ENCODE results near the gene DYNC2I2. TPM values are rescaled to one million over a fixed set of nuclear protein-coding genes. Genes with fewer than 3 reads are reported as not detected.

DYNC2I2 gene
- 84.7 TPM for polyA plus RNA-seq (2012; ENCODE audit: insufficient read depth, insufficient read length, low read depth)

DNA sequence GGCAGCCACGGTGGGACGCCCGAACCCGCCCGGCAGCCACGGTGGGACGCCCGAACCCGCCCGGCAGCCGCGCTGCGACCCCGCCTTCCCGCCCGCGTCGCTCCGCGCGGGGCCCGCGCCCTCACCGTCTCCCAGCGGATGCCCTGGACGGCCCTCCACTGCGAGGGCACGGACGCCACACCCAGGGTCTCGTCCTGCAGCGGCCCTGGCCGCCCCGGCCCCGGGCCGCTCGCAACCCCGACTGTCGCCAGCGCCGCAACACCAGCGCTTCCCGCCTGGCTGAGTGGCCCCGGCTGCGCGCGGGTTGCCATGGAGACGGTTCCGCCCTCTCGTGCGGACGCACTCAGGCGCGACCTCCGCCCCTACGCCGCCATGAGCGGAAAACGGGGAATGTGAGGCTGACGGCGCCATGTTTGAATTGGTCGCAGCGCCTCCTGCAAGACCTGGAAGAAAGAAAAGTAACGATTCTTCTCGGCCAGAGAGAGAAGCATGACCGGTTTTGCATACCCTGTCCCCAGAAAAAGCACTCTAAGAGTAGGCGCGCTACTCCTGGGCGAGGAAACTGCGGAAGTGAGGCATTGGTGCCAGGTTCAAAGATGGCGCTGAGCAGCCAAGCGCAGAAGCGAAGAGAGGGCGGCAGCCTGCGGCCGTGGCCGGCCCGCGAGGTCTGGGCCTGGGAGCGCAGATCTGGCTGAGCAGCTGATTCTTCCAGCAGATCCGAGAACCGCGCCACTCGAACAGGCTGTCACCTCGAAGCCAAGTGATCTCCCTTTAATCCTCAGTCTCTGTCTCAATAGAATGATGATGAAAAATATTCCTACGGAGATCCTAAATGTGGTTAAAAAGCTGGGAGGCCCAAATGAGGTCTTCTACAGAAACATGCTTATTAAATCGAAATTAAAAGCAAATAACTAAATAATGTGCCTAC is at the start of gene DYNC2I2:
Gene DYNC2I2, minus strand, starts transcription at position 432 of the 928 bp plus-strand sequence. Its CDS starts 121 bp downstream, at position 311.
- Histone ChIP-seq H3K9me3 (no peaks in the 10 kb centered on the region), H3K4me1 (no peaks in the 10 kb centered on the region), H3K36me3 (no peaks in the 10 kb centered on the region; the same call in 1 of the 2 replicates), H3K27me3 (no peaks in the 10 kb centered on the region), H3K4me3 (ENCODE audit: low read depth, low read length) (peak within 1 kb of the TSS; percentile 69)
- TF ChIP-seq, protein P1, sequence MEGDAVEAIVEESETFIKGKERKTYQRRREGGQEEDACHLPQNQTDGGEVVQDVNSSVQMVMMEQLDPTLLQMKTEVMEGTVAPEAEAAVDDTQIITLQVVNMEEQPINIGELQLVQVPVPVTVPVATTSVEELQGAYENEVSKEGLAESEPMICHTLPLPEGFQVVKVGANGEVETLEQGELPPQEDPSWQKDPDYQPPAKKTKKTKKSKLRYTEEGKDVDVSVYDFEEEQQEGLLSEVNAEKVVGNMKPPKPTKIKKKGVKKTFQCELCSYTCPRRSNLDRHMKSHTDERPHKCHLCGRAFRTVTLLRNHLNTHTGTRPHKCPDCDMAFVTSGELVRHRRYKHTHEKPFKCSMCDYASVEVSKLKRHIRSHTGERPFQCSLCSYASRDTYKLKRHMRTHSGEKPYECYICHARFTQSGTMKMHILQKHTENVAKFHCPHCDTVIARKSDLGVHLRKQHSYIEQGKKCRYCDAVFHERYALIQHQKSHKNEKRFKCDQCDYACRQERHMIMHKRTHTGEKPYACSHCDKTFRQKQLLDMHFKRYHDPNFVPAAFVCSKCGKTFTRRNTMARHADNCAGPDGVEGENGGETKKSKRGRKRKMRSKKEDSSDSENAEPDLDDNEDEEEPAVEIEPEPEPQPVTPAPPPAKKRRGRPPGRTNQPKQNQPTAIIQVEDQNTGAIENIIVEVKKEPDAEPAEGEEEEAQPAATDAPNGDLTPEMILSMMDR (IDR thresholded peaks at IDR 0.05; ENCODE audit: low read depth, low read length): no peak
- DNase-seq: peak; percentile 95

DNA sequence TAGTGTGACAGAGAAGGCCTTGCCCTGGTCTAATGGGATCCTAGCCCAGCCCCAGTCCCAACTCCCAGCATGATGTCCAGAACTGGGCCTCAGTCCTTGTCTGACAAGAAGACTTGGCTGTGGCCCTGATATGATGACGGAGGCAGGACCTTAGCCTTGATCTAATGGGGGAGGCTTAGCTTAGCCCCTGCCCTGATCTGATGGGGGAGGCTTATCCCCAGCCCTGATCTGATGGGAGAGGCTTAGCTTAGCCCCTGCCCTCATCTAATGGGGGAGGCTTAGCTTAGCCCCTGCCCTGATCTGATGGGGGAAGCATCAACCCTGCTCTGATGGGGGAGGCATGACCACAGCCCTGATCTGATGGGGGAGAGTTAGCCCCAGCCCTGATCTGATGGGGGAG is 49.4 kb upstream of the DYNC2I2 start:
- Histone ChIP-seq H3K9me3 (no peaks in the 10 kb centered on the region), H3K36me3 (peaks cover 16% of the 10 kb centered on the region), H3K4me3 (ENCODE audit: low read depth, low read length) (no peak overlapping the region), H3K27me3 (no peaks in the 10 kb centered on the region), H3K4me1 (no peaks in the 10 kb centered on the region)
- TF ChIP-seq, protein P1 (IDR thresholded peaks at IDR 0.05; ENCODE audit: low read depth, low read length): no peak
- DNase-seq: no peak

DNA sequence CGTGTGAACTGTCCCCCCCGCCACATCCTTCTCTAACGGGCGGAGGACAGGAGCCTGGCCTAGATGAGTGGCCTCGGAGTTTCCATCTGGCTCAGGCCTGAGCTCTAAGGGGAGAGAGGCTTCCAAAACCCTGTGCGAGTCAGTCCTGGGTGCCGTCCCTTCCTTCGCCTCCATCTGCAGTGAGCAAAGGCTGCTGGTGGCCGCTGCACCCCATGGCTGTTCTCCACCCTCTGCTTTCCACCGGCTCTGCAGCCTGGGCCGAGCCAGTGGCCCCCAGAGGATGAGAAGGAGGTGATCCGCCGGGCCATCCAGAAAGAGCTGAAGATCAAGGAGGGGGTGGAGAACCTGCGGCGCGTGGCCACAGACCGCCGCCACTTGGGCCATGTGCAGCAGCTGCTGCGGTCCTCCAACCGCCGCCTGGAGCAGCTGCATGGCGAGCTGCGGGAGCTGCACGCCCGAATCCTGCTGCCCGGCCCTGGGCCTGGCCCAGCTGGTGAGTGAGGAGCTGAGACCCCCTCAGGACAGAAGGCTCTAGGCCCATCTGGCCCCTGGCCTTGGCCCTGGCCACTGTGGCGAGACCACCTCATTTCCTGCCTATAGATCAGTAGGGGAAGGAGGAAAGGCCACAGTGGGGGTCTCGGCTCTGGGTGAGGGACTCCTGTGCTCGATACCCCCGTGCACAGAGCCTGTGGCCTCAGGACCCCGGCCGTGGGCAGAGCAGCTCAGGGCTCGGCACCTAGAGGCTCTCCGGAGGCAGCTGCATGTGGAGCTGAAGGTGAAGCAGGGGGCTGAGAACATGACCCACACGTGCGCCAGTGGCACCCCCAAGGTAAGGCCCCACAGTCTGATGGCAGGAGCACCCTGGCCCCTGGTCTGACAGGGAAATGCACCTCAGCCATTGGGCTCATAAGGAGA is 48.7 kb upstream of the DYNC2I2 start:
- Histone ChIP-seq H3K27me3 (no peaks in the 10 kb centered on the region), H3K4me3 (ENCODE audit: low read depth, low read length) (no peak overlapping the region)
- TF ChIP-seq, protein P1 (IDR thresholded peaks at IDR 0.05; ENCODE audit: low read depth, low read length): no peak

DNA sequence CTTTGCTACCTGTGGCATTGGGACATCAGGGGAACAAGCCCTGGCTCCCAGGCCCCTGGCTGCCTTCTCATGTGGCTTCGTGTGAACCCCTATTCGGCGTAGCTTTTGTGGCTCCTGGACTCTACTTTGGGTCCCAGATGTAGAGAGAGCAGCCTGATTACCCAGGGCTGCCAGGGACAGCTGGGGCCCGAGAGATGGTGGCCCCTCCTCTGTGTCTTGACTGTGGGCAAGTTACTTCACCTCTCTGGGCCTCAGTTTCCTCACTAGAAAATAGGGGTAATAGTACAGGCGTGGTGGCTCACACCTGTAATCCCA is 47.7 kb upstream of the DYNC2I2 start:
- TF ChIP-seq, protein P1 (IDR thresholded peaks at IDR 0.05; ENCODE audit: low read depth, low read length): no peak
- Histone ChIP-seq H3K36me3 (peaks cover 16% of the 10 kb centered on the region), H3K4me3 (ENCODE audit: low read depth, low read length) (no peak overlapping the region), H3K27me3 (no peaks in the 10 kb centered on the region), H3K4me1 (no peaks in the 10 kb centered on the region), H3K9me3 (no peaks in the 10 kb centered on the region)
- no peak for DNase-seq

More for the DNA sequence above, 48.7 kb upstream of the DYNC2I2 start:
- no peak for DNase-seq
- H3K4me1 ChIP-seq: no peaks in the 10 kb centered on the region
- no peaks in the 10 kb centered on the region for H3K9me3 ChIP-seq
- H3K36me3 ChIP-seq: peaks cover 16% of the 10 kb centered on the region

DNA sequence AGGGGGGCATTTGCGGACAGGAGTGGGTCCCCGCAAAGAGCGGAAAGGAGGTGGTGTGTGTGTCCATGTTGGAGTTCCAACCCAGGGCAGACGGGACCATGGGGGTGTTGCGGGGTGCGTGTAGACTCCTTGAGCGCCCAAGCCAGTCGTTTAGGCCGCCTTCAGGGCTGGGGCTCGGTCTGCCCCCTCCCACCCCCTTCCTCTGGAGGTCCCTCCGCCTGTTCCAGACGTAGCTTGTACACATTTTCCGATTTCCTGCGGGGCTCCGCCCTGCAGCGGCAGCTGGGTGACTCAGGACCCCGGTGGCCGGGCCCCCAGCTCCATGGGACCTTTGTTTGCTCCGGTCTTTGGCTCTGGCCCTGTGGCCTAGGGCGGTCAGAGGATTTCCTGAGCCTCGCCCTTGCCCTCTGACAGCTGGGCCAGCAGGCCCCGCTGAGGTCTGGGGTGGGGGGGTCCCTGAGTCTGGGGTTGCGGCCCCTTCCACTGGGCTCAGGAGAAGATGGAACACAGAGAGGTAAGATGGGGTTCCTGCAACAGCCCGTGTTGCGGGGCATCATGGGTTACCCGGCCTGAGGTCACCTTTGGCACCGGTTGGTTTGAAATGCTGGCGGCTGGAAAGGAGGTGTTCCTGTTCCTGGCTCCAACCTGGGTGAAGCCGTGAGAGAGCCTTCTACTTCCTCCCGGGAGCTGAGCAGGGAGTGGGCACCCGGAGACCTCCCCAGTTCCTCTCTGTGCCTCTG is 47.1 kb upstream of the DYNC2I2 start:
- Histone ChIP-seq H3K27me3 (no peaks in the 10 kb centered on the region), H3K4me1 (no peaks in the 10 kb centered on the region), H3K36me3 (peaks cover 16% of the 10 kb centered on the region), H3K4me3 (ENCODE audit: low read depth, low read length) (peak overlapping the region; percentile 78), H3K9me3 (no peaks in the 10 kb centered on the region)
- no peak for DNase-seq
- TF ChIP-seq, protein P1 (IDR thresholded peaks at IDR 0.05; ENCODE audit: low read depth, low read length): no peak

Data from BE2C (cell line).